OCI-LY1 (cell line): ENCODE measurements around the gene GRM7.

Source experiments
- CTCF ChIP-seq: fragments of 200-600 bp; sonication (generic), shearing (Covaris generic); IDR thresholded peaks from 2 replicates; pipeline ENCODE4 v1.5.1; 2017; ENCODE audit warnings: mild to moderate bottlenecking, antibody characterized with exemption, low read length, moderate library complexity, mixed read lengths
- EZH2 ChIP-seq: fragments of 200-600 bp; sonication (generic), shearing (Covaris generic); IDR thresholded peaks from 2 replicates; pipeline ENCODE4 v1.8.0; 2017; ENCODE audit warnings: borderline replicate concordance, mixed run types, mild to moderate bottlenecking, antibody characterized with exemption, low read length, moderate library complexity, mixed read lengths

- TF ChIP-seq CTCF, result no peak
- no peak for TF ChIP-seq EZH2
Measured at GRCh38 chr3:7630925-7631324, 770.0 kb downstream of the GRM7 start.
